HepG2 (cell line): ENCODE measurements around the gene TFPI. TPM values are rescaled to one million over a fixed set of nuclear protein-coding genes. Genes with fewer than 3 reads are reported as not detected.
A peak's percentile ranks its signal among the peaks of the same experiment; 100 is the strongest.

Experiments used
- FLYWCH1 ChIP-seq: sonication (generic); formaldehyde crosslinking; IDR thresholded peaks from 2 replicates; pipeline ENCODE4 v1.8.1; 2023; ENCODE audit warnings: mild to moderate bottlenecking, missing genetic modification reagents
- HDAC6 ChIP-seq: fragments of 200-600 bp; sonication (generic); IDR thresholded peaks from 2 replicates; pipeline ENCODE4 v1.7.0; 2017; ENCODE audit warnings: mild to moderate bottlenecking, antibody characterized with exemption, low read length, low read depth
- NFATC3 ChIP-seq: sonication (generic); formaldehyde crosslinking; IDR thresholded peaks from 2 replicates; pipeline ENCODE4 v1.5.1; 2020; ENCODE audit warnings: mild to moderate bottlenecking, missing genetic modification reagents
- PTBP1 ChIP-seq: fragments of 200-400 bp; formaldehyde crosslinking; IDR thresholded peaks from 2 replicates; pipeline ENCODE4 v1.6.1; 2018; ENCODE audit warnings: low read length, low read depth; ENCODE audit not compliant: poor library complexity, severe bottlenecking
- SMYD3 ChIP-seq: sonication (generic); formaldehyde crosslinking; IDR thresholded peaks from 2 replicates; pipeline ENCODE4 v1.8.1; 2023; ENCODE audit warnings: mild to moderate bottlenecking, missing genetic modification reagents
- SUZ12 ChIP-seq: fragments of 150-350 bp; IDR thresholded peaks from 2 replicates; pipeline ENCODE4 v1.6.1; 2014; ENCODE audit warnings: low read depth, low read length
- ZMYM2 ChIP-seq: sonication (generic); formaldehyde crosslinking; IDR thresholded peaks from 2 replicates; pipeline ENCODE4 v1.8.0; 2022; ENCODE audit warnings: mild to moderate bottlenecking, missing genetic modification reagents
- ZMYM4 ChIP-seq: sonication (generic); formaldehyde crosslinking; IDR thresholded peaks from 2 replicates; pipeline ENCODE4 v1.8.1; 2023; ENCODE audit warnings: mild to moderate bottlenecking, missing genetic modification reagents
- ZNF124 ChIP-seq: sonication (generic); formaldehyde crosslinking; IDR thresholded peaks from 2 replicates; pipeline ENCODE4 v1.4.0; 2020; ENCODE audit warnings: missing genetic modification reagents
- ZNF282 ChIP-seq: fragments of 450-650 bp; IDR thresholded peaks from 2 replicates; pipeline ENCODE4 v1.6.1; 2018; ENCODE audit not compliant: partially characterized antibody
- ZNF367 ChIP-seq: sonication (generic); formaldehyde crosslinking; IDR thresholded peaks from 2 replicates; pipeline ENCODE4 v1.4.0; 2020; ENCODE audit warnings: missing genetic modification reagents, borderline replicate concordance
- ZNF530 ChIP-seq: sonication (generic); formaldehyde crosslinking; IDR thresholded peaks from 2 replicates; pipeline ENCODE4 v1.5.0; 2020; ENCODE audit warnings: low read depth, mild to moderate bottlenecking, missing genetic modification reagents
- polyA plus RNA-seq, 8 experiments: library from polyadenylated mRNA; depleted of rRNA in 3 of 8; stranded (reverse) in 7 of 8; unstranded in 1 of 8; fragments of >200 nt; fragmentation: Illumina TruSeq in 4 of 8; extraction: Trizol in 4 of 8; gene quantifications; 2 replicates each; pipeline versions ENCODE4 v1.2.1 to v1.2.3, GENCODE V29; 2011 to 2016; ENCODE audit warnings: low read depth in 4 of 8, missing spikeins in 1 of 8, mixed read lengths in 1 of 8; ENCODE audit not compliant: insufficient read depth in 1 of 8
- total RNA-seq, 5 experiments: library from RNA; depleted of rRNA; stranded (reverse); fragments of >200 nt; fragmentation: Illumina TruSeq; extraction: Trizol; gene quantifications; 2 replicates each; pipeline ENCODE4 v1.2.3, GENCODE V29; 2016; ENCODE audit warnings: low read depth in 1 of 5
- TF ChIP-seq, protein P1 (sequence below): sonication (generic); formaldehyde crosslinking; IDR thresholded peaks from 2 replicates; pipeline ENCODE4 v1.9.0; 2021; ENCODE audit warnings: missing genetic modification reagents, borderline replicate concordance
- TF ChIP-seq, protein P2 (sequence below): sonication (generic); formaldehyde crosslinking; IDR thresholded peaks from 2 replicates; pipeline ENCODE4 v1.9.0; 2022; ENCODE audit warnings: missing genetic modification reagents, mild to moderate bottlenecking, borderline replicate concordance
- TF ChIP-seq, protein P3 (sequence below): sonication (generic); formaldehyde crosslinking; IDR thresholded peaks from 2 replicates; pipeline ENCODE4 v1.5.1; 2020; ENCODE audit warnings: mild to moderate bottlenecking, moderate library complexity, missing genetic modification reagents
- TF ChIP-seq, protein P4 (sequence below): sonication (generic); formaldehyde crosslinking; IDR thresholded peaks from 2 replicates; pipeline ENCODE4 v1.9.0; 2021; ENCODE audit warnings: missing genetic modification reagents, mild to moderate bottlenecking, borderline replicate concordance
- TF ChIP-seq, protein P5 (sequence below): sonication (generic); formaldehyde crosslinking; IDR thresholded peaks from 2 replicates; pipeline ENCODE4 v1.5.1; 2020; ENCODE audit warnings: mild to moderate bottlenecking, missing genetic modification reagents
- TF ChIP-seq, protein P6 (sequence below): sonication (generic); formaldehyde crosslinking; IDR thresholded peaks from 2 replicates; pipeline ENCODE4 v1.8.0; 2022; ENCODE audit warnings: missing genetic modification reagents, mild to moderate bottlenecking, inconsistent platforms, borderline replicate concordance

TFPI gene
- total and polyA plus RNA-seq, 2 of the 13 experiments (the other 11 are each of a cell fraction or from before 2014, with no cell fraction given): 301 to 436 TPM

DNA sequence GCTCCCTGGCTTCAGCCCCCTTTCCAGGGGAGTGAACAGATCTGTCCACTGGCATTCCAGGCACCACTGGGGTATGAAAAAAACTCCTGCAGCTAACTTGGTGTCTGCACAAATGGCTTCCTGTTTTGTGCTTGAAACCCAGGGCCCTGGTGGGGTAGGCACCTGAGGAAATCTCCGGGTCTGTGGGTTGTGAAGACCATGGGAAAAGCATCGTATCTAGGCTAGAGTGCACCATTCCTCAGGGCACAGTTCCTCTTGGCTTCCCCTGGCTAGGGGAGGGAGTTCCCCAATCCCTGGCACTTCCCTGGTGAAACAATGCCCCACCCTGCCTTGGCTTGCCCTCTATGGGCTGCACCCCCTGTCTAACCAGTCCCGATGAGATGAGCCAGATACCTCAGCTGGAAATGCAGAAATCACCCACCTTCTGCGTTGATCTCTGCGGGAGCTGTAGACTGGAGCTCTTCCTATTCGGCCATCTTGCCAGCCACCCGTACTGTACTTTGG is 34.1 kb downstream of the TFPI start (continued):
- TF ChIP-seq, protein P1, sequence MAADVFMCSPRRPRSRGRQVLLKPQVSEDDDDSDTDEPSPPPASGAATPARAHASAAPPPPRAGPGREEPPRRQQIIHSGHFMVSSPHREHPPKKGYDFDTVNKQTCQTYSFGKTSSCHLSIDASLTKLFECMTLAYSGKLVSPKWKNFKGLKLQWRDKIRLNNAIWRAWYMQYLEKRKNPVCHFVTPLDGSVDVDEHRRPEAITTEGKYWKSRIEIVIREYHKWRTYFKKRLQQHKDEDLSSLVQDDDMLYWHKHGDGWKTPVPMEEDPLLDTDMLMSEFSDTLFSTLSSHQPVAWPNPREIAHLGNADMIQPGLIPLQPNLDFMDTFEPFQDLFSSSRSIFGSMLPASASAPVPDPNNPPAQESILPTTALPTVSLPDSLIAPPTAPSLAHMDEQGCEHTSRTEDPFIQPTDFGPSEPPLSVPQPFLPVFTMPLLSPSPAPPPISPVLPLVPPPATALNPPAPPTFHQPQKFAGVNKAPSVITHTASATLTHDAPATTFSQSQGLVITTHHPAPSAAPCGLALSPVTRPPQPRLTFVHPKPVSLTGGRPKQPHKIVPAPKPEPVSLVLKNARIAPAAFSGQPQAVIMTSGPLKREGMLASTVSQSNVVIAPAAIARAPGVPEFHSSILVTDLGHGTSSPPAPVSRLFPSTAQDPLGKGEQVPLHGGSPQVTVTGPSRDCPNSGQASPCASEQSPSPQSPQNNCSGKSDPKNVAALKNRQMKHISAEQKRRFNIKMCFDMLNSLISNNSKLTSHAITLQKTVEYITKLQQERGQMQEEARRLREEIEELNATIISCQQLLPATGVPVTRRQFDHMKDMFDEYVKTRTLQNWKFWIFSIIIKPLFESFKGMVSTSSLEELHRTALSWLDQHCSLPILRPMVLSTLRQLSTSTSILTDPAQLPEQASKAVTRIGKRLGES (CRISPR knock-in tag): no peak
- no peak for TF ChIP-seq ZMYM2 (CRISPR knock-in tag)
- TF ChIP-seq ZNF124: no peak
- TF ChIP-seq ZNF282: no peak
- no peak for TF ChIP-seq HDAC6
- TF ChIP-seq PTBP1: no peak
- TF ChIP-seq, protein P2, sequence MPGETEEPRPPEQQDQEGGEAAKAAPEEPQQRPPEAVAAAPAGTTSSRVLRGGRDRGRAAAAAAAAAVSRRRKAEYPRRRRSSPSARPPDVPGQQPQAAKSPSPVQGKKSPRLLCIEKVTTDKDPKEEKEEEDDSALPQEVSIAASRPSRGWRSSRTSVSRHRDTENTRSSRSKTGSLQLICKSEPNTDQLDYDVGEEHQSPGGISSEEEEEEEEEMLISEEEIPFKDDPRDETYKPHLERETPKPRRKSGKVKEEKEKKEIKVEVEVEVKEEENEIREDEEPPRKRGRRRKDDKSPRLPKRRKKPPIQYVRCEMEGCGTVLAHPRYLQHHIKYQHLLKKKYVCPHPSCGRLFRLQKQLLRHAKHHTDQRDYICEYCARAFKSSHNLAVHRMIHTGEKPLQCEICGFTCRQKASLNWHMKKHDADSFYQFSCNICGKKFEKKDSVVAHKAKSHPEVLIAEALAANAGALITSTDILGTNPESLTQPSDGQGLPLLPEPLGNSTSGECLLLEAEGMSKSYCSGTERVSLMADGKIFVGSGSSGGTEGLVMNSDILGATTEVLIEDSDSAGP (CRISPR knock-in tag): peak; percentile 13; the same call in 1 of the 2 replicates
- no peak for TF ChIP-seq NFATC3 (CRISPR knock-in tag)
- TF ChIP-seq, protein P3, sequence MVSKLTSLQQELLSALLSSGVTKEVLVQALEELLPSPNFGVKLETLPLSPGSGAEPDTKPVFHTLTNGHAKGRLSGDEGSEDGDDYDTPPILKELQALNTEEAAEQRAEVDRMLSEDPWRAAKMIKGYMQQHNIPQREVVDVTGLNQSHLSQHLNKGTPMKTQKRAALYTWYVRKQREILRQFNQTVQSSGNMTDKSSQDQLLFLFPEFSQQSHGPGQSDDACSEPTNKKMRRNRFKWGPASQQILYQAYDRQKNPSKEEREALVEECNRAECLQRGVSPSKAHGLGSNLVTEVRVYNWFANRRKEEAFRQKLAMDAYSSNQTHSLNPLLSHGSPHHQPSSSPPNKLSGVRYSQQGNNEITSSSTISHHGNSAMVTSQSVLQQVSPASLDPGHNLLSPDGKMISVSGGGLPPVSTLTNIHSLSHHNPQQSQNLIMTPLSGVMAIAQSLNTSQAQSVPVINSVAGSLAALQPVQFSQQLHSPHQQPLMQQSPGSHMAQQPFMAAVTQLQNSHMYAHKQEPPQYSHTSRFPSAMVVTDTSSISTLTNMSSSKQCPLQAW (CRISPR knock-in tag): peak; percentile 71; the same call in 1 of the 2 replicates
- no peak for TF ChIP-seq SUZ12
- no peak for TF ChIP-seq FLYWCH1 (CRISPR knock-in tag)
- TF ChIP-seq, protein P4, sequence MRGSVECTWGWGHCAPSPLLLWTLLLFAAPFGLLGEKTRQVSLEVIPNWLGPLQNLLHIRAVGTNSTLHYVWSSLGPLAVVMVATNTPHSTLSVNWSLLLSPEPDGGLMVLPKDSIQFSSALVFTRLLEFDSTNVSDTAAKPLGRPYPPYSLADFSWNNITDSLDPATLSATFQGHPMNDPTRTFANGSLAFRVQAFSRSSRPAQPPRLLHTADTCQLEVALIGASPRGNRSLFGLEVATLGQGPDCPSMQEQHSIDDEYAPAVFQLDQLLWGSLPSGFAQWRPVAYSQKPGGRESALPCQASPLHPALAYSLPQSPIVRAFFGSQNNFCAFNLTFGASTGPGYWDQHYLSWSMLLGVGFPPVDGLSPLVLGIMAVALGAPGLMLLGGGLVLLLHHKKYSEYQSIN (CRISPR knock-in tag): no peak
- TF ChIP-seq ZMYM4 (CRISPR knock-in tag): 0 out of 2 replicates have a peak, but pooled peaks have one; percentile 7
- TF ChIP-seq, protein P5, sequence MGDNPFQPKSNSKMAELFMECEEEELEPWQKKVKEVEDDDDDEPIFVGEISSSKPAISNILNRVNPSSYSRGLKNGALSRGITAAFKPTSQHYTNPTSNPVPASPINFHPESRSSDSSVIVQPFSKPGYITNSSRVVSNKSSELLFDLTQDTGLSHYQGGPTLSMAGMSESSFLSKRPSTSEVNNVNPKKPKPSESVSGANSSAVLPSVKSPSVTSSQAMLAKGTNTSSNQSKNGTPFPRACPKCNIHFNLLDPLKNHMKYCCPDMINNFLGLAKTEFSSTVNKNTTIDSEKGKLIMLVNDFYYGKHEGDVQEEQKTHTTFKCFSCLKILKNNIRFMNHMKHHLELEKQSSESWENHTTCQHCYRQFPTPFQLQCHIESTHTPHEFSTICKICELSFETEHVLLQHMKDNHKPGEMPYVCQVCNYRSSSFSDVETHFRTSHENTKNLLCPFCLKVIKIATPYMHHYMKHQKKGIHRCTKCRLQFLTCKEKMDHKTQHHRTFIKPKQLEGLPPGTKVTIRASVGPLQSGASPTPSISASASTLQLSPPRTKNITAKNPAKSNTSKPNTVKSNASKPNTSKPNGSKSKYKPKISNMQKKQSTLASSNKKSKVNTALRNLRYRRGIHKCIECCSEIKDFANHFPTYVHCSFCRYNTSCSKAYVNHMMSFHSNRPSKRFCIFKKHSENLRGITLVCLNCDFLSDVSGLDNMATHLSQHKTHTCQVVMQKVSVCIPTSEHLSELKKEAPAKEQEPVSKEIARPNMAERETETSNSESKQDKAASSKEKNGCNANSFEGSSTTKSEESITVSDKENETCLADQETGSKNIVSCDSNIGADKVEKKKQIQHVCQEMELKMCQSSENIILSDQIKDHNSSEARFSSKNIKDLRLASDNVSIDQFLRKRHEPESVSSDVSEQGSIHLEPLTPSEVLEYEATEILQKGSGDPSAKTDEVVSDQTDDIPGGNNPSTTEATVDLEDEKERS (CRISPR knock-in tag): no peak
- no peak for TF ChIP-seq ZNF530
- TF ChIP-seq ZNF367 (CRISPR knock-in tag): no peak
- TF ChIP-seq, protein P6, sequence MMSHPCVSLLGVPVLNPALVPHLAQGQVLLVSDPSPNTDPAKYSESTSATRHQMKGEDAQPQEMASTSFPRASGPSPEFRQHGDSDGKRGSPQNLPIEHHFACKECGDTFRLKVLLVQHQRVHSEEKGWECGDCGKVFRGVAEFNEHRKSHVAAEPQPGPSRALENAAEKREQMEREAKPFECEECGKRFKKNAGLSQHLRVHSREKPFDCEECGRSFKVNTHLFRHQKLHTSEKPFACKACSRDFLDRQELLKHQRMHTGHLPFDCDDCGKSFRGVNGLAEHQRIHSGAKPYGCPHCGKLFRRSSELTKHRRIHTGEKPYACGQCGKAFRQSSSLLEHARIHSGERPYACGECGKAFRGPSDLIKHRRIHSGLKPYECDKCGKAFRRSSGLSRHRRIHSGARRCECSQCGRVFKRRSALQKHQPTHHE: no peak
- TF ChIP-seq SMYD3: no peak
